Suppressor macrophage treated with lipopolysaccharide for 1 hour (primary cell): ENCODE measurements around the gene TBCK.

Source experiments
- DNase-seq, 3 donors: peaks; one replicate each; pipeline ENCODE4 v3.0.0-alpha.2; 2020 to 2022

The TBCK gene

GRCh38 chr4:106036334-106036733 is 279.7 kb downstream of the TBCK start:
- DNase-seq, result no peak

DNA sequence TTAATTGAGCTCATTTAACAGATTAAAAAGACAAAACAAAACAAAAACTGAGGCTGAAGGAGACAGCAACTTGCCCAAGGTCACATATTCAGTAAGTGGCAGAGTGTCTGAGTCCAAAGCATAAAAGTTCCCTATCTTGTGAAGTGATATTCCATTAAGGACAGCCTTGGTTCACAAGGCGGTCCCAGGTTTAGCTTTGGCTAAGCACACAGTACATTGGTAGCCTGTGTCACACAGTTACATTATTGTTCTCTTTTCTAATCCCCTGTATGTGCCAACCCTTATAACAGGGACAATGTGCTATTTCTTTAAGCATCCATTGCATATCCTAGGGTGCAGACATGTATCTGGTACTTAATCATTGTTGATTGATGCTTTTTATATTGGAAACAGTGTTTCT is 280.8 kb downstream of the TBCK start:
- DNase-seq, result no peak

DNA sequence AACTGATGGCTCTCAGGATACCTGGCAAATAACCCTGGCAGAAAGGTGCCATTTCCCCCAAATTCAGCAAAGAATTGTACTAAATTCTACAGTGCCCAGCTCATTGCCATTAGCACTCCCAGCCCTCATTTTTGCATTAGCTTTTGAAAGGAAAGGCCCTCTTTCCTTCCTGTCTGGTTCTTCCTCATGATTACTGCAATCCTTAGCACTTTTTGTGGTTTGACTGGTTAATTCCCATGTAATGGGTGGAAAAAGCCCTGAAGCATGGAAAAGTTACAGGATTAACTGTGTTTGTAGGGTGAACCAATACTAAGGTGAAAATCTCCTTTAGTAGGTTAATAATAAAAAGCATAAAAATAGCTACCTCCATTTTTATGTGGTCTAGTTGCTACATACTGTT is 281.3 kb downstream of the TBCK start:
- DNase-seq, result no peak

- no peak for DNase-seq
Measured at GRCh38 chr4:106034220-106034619, 281.8 kb downstream of the TBCK start.

GRCh38 chr4:106033469-106033868 is 282.5 kb downstream of the TBCK start:
- DNase-seq, result no peak

DNA sequence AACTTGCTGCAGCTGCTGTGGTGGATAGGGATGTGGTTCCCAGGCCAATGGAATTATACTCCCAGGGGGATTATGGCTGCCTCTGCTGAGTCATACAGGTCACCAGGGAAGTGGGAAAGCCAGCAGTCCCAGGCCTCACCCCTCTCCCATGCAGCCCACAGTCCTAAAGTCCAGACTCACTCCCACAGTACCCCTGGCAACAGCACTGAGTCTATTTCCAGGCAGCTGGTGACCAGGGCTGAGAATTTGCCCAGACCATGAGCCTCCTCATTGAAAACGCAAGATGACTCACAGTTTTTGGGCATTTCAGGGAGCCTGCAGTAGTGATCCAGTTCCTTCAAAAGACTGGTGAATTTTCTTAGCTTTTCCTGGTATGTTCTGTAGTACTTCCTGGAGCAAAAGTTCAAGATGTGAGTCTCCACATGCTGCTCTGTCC is 283.1 kb downstream of the TBCK start:
- no peak for DNase-seq

GRCh38 chr4:106022454-106022853 is 293.6 kb downstream of the TBCK start:
- no peak for DNase-seq

GRCh38 chr4:106021737-106022410 is 294.1 kb downstream of the TBCK start:
- DNase-seq, result no peak

GRCh38 chr4:106019771-106020170 is 296.2 kb downstream of the TBCK start:
- DNase-seq, result no peak

DNA sequence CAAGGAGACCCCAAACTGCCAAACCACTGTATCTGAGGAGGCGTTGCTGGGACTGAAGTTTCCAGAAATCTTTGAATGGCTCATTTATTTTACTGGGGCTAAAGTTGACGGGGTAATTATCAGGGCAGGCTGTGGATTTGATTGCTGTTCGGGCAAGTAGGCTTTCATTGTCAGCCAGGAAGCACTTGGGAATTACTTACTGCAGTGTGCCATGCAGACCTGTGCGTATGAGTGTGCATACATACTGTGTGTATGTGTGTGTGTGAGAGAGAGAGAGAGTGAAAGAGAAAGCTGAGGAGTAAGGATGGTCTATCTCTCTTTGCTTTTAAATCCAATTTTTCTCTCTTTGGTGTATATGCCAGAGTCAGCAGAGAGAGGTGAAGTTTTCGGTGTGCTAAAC is 298.0 kb downstream of the TBCK start:
- DNase-seq, result no peak

DNA sequence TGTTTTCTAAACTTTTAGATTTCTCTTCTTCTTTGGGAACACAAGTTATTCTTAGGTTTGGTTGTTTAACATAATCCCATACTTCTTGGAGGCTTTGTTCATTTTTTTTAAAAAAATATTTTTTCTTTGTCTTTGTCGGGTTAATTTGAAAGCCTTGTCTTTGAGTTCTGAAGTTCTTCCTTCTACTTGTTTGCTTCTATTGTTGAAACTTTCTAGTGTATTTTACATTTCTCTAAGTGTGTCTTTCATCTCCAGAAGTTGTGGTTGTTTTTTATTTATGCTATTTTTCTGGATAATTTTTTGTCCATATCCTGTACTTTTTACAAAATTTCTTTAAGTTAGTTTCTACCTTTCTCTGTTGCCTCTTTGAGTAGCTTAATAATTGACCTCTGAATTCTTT is 304.6 kb downstream of the TBCK start:
- DNase-seq, result no peak

DNA sequence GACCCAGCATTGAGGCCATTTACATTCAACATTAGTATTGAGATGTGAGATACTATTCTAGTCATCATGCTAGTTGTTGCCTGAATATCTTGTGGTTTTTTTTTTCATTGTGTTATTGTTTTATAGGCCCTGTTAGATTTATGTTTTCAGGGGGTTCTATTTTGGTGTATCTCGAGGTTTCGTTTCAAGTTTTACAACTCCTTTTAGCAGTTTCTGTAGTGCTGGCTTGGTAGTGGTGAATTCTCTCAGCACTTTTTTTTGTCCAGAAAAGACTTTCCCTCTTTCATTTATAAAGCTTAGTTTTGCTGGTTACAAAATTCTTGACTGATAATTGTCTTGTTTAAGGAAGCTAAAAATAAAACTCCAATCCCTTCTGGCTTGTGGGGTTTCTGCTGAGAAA is 305.2 kb downstream of the TBCK start:
- no peak for DNase-seq

DNA sequence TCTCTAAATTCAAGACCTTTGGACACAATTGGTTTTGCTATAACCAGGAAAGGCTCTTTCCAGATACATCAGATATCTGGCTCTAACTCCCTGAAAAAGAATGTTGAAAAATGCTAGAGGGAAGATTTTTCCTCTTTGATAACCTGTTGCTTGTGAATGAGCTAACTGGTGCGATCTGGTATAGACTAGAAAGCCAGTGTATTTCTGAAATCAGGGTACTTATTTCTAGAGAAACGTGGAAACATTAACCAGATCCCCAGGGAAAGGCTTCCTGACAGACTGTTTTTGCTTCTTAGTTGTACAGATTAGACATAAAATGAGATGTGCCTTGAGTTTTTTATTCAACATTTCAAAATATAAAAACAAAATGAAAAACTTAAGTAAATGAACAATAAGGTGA is 313.0 kb downstream of the TBCK start:
- DNase-seq, result no peak

DNA sequence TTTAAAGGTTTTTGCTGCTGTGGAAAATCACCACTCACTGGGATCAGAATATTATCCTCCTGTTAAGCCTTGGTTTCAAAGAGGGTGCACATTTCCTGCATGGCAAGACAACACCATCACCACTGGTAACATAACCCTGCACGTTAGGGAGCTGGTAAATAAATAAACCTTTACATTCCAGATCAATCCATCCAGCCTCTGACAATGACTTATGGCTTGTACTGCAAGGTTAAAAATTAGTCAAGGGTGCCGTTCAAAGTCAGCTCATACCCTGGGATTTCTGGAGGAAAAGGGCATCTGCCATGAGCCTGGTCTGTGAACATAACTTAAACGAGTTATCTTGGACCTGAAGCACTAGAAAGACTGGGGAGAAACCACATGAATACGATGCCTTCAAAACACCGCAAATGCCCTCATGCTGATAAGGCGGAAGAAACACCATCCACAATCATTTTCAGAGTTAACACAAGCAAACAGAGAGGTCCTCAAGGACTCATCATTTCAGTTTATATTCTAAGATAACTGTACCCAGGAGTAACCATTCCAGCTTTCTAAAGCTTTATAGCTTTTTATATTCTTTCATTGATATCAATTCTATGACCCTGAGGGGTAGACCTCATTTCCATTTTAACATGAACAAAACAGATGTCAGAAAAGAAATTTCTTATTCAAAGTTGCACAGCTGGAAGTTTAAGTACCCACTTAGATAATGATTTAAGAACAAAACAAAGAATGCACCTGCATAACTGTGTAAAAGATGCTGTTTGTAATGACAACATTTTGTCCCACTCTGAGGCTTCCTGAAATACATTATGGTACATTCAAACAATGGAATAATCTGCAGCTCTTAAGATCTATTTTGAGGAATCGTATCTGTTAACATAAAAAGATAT is 317.6 kb downstream of the TBCK start:
- no peak for DNase-seq

GRCh38 chr4:105996845-105997244 is 319.2 kb downstream of the TBCK start:
- DNase-seq, result no peak

DNA sequence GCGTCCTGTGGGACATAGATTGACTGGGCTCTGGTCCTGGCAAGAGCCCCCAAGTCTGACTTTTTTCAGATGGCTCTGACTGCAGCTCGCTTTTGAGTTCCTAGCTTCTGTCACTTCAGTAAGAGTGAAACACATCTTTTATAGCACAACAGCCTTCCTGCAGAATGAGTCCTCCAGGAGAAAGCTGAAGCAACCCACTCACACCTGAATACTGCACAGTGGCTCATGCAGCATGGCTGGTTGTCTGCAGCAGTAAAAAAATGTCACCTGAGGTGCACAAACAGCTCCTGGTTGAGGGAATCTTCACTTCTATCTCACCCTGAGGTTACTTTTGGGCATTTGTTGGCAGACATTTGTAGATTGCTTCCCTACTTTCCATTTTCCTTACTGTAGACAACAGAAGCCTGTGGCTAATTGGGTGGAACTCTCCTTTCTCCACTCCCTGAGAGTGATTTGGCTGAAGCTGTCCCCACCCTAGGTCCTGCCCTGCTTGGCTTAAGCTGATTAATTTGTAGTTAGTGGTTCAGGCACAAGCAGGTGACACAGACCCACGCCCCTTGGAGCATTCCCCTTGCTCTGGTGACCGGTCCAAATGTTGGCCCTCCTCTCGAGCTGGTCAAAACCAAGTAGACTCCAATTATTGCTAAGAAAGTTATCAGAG is 321.0 kb downstream of the TBCK start:
- no peak for DNase-seq

DNA sequence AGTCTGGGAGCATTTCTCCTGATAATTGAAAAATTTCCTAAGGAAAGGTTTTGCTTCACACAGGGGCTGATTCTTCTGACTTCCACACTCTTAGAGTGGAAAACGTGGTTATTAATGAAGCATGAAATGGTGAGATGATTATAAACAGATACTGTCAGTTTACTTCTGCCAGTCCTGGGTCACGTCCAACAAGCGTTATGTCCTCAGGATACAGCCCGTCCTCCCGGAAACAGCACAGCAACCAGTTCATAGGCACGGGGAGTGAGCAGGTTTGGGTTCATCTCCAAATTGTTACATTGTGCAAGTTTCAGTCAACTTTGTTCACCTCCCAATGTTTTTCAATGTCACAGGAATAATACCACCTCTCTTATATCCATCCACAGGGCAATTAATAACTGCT is 321.9 kb downstream of the TBCK start:
- no peak for DNase-seq

DNA sequence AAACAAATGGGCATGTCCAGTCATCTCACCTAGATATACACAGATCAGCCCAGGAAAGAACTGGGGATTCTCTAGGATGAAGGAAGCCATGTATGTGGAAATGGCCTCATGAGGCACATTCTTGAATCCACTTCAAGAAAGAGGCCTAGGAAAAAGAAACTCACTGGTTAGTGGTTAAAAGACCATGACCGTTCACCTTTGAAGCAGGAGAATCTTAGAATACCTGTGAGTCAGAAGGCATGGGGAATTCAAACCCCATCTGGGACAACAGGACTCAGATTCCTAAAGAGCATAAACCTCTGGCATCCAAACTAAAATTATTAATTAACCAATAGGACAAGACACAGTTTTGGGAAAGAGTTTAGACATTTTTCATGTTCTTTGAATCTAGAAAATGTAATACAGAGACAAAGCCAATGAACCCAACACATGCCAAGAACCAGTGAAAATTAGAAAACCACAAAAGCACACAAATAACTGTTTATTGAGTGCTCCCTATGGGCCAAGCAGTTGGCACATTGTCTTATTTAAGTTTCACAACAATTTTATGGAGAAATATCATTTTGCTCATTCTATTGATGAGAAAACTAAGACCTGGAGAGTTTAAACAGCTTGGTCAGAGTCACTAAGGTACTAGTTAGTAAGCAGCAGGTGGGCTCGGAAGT is 323.2 kb downstream of the TBCK start:
- no peak for DNase-seq

GRCh38 chr4:105991726-105992125 is 324.3 kb downstream of the TBCK start:
- DNase-seq, result no peak
